M059J (cell line): ENCODE measurements around the gene PTGFRN. TPM values are rescaled to one million over a fixed set of nuclear protein-coding genes. Genes with fewer than 3 reads are reported as not detected.
A peak's percentile ranks its signal among the peaks of the same experiment; 100 is the strongest.

Source experiments
- DNase-seq: peaks from one replicate; pipeline ENCODE4 v3.0.0-alpha.2; 2012; ENCODE audit warnings: low read depth
- total RNA-seq: library from RNA; depleted of rRNA; stranded (reverse); fragments of >200 nt; shearing (Covaris generic); gene quantifications from 2 replicates; pipeline ENCODE4 v1.2.3, GENCODE V29; 2014

Gene PTGFRN
- total RNA-seq, 1 experiment from 2014 or later: 144 TPM

DNA sequence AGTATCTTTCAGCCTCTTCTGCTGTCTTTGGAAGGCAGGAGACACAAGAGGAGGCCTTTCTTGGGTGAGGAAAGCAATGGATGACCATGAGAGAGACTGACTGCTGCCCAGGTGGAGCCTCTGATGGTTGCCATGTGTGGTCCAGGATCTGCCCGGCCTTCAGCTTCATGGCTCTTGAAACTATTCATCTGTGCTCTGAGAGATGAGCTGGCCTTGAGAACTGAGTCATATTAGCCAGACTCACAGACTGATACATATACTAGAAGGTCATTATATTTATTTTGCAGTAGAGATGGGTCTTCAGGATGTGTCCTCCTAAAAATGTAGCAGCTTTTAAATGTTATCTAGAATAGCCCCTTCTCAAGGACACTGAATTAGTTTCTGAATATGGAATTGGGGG is 33.7 kb downstream of the PTGFRN start:
- DNase-seq: peak; percentile 10

DNA sequence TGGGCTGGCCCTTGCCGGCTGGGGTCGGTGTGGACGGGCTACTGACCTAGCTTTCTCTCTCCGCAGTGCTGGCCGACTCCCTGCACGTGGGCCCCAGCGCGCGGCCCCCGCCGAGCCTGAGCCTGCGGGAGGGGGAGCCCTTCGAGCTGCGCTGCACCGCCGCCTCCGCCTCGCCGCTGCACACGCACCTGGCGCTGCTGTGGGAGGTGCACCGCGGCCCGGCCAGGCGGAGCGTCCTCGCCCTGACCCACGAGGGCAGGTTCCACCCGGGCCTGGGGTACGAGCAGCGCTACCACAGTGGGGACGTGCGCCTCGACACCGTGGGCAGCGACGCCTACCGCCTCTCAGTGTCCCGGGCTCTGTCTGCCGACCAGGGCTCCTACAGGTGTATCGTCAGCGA is 34.9 kb downstream of the PTGFRN start:
- DNase-seq: no peak

DNA sequence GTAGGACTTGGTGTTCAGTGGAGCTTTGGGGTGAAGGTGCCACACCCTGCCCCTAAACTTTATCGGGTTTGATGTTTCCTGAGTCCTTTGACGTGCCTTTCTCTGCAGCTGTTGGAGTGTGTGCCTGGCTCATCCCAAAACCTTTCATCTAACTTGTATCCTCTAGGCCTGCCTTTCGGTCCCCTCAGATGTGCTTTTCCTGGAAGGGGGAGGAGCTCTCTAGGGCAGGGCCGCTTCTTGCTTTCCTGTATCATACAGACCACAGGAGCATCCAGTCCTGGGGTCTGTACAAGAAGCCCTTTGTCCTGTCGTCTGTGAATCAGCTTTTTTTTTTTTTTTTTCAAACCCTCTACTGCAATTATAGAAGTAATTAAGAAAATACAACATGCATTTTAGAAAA is 35.7 kb downstream of the PTGFRN start:
- DNase-seq: no peak

DNA sequence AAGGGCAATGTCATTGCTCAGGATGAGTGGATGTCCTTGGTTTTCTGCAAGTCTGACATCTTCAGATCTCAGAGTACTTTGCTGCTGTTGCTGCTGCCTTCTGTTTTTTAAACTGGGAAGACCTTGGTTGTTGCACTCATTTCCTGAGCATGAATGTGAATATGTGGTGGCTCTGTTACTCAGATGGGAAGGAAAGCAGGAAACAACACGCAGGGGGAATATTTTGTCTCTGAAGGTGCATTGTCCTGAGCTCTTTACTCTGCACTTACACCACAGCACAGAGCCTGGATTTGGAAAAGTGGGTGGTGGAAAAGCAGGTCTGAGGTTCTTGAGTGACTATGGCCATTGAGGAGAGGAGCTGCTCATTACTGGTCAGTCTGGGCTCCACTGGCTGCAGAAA is 36.3 kb downstream of the PTGFRN start:
- DNase-seq: no peak

DNA sequence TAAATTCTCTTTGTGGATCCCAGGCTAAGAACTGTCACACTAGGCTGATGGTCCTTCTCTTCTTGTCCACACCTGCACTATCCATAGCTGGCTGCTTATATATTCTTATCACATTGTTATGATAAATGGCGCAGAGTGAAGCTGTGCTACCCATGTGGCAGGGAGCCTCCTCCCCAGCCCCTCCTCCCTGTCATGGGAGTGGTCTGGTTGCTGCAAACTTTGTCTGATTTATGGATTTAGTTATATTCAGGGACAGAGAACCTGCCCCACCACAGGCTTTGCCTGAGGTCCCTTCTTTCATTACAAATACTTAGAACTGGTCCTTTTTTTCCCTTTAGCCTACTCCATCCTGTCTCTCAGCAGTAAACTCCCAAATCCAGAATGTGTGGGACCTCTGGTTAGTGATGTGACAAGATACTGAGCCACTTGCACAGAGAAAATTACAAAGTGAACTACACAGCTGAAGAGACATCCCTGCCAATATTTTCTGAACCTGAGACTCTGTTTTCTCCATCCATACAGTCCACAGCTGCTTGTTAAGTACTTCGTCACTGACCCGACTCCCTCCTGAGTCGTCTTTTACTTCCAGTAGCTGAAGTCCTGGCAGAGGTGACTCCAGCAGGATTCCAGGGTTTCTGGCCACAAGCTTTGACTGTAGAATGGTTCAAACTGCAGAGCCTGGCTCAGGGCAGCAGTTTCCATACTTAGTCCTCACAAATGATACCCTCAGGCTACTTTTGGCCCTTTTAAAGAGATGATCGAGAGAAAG is 37.6 kb downstream of the PTGFRN start:
- no peak for DNase-seq

DNA sequence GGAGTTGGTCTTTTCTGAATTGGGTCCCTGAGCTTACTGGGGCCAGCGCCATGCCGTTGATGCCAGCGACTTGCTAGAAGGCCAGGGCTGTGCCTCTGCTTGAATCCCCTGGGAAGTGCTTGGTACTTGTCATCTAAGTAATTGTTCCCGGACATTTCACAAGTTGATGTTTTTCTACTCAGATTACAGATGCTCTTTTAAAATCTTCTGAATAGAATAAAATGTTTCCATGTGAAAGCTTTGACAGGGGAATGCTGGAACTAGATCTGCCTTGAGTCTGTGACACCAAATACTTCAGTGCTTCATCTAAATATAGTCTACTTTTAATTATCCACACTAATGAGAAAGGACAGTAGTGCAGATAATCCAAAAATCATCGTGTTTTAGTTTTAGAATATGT is 38.3 kb downstream of the PTGFRN start:
- DNase-seq: no peak

DNA sequence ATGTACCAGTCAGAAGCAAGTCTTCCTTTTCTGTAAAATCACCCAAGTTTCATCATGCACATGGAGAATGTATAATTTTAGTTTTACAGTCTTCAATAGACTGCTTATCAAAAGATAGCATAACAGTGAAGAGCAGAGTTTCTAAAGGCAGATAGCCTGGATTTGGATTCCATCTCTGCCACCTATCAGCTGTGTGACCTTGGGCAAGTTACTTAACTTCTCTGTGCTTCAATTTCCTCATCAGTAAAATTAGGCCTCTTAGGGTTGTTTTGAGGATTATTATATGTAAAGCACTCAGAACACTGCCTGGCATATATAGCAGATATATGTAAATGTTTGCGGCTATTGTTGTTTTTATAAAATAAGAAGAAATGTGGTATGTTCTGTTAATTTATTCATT is 38.9 kb downstream of the PTGFRN start:
- no peak for DNase-seq

DNA sequence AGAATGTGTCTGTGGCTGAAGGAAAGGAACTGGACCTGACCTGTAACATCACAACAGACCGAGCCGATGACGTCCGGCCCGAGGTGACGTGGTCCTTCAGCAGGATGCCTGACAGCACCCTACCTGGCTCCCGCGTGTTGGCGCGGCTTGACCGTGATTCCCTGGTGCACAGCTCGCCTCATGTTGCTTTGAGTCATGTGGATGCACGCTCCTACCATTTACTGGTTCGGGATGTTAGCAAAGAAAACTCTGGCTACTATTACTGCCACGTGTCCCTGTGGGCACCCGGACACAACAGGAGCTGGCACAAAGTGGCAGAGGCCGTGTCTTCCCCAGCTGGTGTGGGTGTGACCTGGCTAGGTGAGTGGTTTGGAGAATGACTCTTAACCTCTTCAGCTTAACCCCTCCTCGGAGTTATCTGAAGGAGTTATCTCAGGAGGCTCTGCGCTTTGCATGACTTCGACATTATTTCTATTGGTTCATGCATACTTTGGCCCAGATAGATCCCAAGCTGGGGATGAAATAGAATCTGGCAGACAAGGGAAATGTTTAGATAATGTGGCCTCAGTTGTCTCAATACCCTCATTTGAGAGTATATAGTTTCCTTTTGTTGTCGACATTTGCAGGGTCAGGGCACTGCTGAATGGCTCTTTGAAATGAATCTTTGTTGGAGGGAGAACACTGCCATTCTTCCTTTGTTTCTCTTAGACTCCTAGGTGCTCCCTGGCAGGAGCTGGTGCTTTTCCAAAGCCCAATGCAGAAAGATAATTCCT is 39.7 kb downstream of the PTGFRN start:
- no peak for DNase-seq

DNA sequence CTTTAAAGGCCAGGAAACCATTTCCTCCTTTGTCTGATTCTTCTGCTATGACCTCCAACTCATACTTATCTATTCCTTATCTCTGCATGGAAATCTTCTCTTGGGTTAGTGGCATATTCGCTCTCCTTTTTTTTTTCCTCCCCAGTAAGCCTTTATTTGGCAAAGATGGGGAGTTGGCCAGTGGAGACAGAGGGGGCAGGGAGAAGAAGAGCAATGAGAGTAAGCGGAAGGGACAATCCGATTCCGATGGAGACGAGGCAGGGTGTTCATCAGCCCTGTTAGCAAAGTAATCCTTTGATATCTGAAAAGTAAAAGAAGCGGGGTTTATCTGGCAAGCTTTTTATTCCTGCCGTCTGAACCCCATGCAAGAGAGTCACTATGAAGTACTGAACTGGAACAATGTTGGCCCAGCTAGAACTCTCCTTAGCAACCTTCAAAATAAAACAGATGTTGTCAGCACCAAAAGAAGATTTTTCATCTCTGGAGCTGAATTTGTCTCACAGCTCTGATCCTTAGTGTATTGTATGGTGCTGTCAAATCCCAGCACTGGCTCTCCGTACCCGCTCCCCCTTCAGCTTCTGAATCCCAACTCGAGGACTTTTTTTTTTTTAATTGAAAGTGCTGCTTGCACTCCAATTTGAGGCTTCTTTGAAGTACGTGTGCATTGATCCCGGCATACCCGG is 40.9 kb downstream of the PTGFRN start:
- no peak for DNase-seq

DNA sequence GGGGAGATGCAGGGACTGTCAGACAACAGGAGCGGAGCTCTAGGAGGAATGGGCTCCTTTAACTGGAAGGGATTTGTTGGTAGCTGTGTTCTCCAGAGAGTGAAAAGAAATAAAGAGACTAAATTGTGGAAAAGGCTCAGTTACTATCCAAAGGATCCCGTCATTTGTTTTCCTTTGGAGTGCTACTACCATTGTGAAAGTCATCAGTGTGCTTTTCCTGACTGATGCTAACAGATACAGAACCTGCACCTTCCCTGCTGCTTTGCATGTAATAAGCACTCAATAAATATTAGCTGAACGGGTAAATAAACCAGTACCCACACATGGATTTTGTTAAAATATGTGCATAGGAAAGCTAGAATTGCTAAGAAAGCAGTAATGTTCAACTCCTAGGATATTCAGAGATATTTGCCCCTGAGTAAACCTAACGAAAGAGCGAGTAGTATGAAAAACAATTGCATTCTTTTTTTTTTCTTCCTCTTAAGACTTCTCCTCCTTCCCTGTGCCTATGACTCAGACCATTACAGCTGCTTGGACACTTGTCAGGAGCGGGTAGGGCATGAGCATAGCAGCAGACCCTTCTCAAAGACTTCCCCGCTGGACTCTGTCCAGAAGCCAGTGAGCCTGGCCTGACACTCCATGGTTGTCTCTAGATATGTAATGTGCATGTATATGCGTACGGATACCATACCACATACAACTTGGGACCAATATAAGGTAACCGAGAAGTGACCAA is 41.7 kb downstream of the PTGFRN start:
- DNase-seq: peak; percentile 44

DNA sequence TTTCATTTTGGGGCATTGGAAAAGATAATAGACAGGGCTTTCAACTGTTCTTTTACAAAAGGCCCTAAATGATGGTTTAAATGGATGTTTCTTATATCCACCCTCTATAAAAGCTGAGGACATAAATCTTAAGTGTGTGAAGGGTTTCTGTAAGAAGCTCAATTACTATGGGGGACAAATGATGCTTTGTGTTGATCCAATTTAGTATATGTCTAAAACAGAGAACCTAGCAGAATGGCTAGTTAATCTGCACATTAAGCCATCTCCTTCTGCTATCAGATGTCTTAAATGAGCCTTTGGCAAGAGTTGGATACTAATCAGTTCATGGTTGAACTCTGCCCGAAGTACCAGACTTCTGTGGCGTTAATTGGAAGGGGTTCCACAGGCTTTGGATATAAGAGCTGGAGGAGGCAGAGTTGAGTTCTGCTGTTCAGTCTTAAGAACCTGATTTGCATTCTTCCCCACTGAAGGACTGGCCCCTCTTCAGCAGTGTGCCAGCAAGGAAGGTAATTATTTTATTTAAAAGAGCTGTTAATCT is 43.1 kb downstream of the PTGFRN start:
- DNase-seq: no peak

DNA sequence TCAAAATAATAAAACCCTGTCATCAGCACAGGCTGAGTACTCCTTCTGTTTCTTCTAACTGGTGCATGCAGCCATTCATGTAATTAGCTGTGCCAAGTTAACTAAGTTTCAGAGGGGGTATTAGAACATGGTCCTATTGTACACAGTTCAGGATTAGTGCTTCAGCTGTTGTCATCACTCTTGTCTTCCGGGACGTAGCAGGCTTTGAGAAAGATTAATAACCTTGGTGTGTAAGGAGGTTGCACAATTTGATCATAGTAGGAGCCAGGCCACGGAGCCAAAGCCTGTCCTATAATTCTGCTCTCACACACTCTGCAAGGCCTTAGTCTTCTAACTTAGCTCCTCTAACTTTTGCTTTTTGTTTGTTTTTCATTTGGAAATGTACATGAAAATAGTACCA is 44.7 kb downstream of the PTGFRN start:
- DNase-seq: no peak

DNA sequence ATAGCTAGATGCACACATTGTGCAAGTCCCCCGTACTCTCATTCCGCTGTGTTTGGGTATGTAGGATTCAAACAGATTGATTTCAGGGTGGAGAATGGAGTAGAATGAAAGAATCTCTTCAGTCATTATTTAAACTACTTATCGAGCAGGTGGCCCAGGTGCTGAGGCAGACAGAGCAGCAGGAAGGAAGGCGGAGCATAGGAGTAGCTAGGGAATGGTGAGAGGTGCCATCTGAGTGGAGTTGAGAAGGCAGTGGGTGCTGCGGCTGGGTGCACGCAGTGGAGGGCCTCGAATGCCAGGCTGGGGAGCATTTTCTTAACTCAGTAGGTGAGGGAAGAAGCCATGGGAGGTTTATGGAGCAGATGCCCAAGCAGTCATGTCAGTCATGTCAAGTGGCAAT is 46.7 kb downstream of the PTGFRN start:
- DNase-seq: no peak

DNA sequence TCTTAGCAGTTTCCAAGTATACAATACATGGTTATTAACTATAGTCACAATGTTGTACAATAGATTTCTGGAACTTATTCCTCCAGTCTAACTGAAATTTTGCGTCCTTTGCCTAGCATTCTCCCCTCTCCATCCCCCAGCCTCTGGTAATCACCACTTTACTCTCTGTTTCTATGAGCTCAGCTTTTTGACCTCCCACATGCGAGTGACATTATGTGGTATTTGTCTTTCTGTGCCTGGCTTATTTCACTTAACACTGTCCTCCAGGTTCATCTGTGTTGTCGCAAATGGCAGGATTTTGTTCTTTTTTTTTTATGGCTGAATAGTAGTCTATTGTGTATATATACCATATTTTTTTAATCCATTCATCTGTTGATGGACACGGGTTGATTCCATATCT is 47.9 kb downstream of the PTGFRN start:
- no peak for DNase-seq

DNA sequence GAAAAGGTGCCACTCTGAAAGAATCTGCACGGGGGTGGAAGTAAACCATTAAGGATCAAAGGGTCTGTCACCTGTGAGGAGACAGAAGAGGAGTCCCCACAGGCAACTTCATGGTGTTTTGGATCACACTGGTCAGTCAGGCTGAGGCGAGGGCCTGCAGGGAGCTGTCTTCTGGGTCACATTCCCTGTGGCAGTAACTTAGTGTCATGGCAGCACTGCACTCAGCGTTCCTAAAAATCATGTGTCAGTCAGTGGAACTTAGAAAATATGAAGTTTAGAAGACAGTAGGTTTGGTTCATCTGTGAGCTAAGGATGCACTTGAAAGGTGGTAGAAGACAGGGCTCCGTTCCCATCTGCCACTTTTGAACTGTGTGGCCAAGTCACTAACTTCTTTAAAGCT is 48.4 kb downstream of the PTGFRN start:
- DNase-seq: no peak

DNA sequence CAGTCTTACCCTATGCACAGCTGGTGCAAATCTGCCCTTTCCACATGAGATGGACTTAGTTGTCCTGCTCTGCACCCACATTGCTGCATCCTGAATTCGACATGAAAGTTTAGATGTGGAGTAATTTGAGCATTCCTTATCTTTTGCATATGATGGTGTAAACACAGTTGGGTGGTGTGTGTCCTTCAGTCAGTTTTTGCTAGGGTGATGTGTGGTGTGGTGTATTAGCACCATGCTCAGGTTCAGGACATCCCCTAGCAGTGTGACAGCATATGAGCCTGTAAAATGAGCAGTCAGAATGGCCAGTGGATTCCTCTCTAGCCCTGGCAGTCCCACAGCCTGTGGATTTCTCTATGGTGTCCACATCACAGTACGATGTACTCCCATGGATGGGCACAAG is 49.3 kb downstream of the PTGFRN start:
- no peak for DNase-seq

DNA sequence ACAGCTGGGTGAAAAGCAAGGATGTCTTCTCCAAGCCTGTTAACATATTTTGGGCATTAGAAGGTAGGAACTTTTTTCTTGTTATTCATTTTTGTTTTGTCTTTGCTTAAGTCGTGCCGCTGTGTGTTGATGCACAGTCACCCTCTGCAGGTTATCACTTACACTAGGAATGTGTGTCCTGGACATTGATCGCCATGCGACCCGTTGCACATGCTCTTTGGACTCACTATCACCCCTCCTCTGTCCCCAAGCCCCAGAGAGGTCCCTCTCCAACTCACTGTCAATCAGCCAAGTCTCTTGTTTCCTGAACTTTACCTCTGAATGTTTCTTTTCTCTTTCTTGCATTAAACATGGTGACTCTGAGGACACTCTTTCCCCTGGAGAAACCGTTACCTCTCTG is 51.9 kb downstream of the PTGFRN start:
- no peak for DNase-seq

DNA sequence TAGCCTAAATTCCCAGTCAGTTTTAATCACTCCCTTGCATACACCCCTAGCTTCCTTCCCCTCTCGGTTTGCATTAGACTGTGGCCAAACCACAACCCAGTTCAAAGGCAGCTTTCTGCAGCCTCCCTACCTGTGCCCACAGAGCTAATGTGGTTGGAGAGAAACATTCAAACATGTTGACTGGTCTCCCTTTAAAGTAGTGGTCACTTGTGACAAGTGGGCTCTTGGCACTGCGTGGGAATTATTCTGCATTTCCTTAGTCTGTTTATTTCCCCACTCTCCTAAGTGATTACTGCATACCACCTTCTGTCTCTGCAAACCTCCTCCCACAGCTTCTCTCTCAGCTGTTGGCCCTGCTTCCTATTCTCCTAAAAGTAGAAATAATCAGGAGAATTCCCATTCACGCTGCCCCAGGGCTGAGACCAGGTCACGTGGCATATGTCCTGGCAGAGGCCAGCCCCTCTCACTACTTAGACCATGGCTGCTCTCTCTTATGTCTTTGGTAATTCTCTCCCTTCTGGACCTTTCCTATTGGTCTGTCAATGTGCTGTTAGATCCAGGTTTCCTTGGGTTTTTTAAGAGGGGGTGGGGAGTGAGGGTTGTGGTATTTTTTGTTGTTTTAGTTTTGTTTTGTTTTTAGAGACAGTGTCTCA is 53.4 kb downstream of the PTGFRN start:
- no peak for DNase-seq

DNA sequence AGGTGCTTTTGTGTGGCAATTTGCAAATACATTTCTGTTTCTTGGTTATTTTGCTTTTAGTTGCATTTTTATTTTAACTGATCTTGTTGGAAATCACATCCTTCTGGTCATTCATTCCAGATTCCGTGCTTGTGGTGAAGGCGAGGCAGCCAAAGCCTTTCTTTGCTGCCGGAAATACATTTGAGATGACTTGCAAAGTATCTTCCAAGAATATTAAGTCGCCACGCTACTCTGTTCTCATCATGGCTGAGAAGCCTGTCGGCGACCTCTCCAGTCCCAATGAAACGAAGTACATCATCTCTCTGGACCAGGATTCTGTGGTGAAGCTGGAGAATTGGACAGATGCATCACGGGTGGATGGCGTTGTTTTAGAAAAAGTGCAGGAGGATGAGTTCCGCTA is 57.1 kb downstream of the PTGFRN start:
- DNase-seq: no peak

DNA sequence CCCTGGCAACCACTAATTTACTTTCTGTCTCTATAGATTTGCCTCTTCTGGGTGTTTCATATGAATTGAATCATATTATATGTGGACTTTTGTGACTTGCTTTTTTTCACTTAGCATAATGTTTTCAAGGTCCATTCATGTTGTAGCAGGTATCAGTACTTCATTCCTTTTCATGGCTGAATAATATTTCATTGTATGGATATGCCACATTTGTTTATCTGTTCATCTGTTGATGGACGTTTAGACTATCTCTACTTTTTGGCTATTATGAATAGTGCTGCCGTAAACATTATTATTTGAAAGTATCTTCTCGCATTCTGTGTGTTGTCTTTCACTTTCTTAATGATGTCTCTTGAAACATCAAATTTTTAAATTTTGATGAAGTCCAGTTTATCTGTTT is 59.0 kb downstream of the PTGFRN start:
- no peak for DNase-seq

DNA sequence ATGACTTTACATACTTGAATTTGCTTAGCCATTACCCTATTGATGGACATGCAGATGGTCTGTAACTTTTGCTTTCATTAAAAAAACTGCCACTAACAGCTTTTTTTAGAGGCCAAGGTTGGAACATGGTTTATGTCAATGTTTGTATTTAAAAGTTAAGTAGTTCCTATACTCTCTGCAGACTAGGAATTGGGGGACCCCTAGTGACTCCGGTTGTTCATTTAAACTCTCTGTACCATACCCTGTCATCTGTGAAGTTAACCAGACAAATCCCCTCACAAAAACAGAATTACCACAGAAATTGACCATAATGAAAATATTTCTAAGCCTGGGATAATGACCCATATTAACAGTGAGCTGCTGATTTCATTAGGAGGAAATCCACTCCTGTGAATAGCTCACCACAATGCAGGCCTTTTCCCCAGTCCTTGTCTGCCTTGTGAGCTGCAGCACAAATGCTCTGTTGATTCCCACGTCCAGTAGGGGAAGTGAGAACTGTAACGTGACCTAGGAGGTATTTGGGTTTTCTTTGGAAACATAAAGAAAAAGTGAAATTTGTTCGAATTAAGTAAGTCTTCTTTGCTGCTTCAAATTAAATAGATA is 61.6 kb downstream of the PTGFRN start:
- DNase-seq: peak; percentile 18
